H9 (cell line): Measurements from ENCODE around the gene ARHGAP1. TPM values are rescaled to one million over a fixed set of nuclear protein-coding genes. Genes with fewer than 3 reads are reported as not detected.

Source experiments
- DNase-seq: peaks from one replicate; pipeline ENCODE4 v3.0.0-alpha.2; 2017
- H2AFZ ChIP-seq: one replicate; pipeline ENCODE4 v1.6.1; 2013; ENCODE audit warnings: mild to moderate bottlenecking, low read length, control low read depth, moderate library complexity
- H2AK5ac ChIP-seq: 2 replicates; pipeline ENCODE4 v1.6.1; 2013; ENCODE audit warnings: low read length, control low read depth, mixed read lengths; ENCODE audit not compliant: insufficient read length
- H2BK120ac ChIP-seq: one replicate; pipeline ENCODE4 v1.6.1; 2013; ENCODE audit warnings: low read depth, mild to moderate bottlenecking, low read length, control low read depth, inconsistent platforms; ENCODE audit not compliant: poor library complexity, severe bottlenecking
- H2BK12ac ChIP-seq: 2 replicates; pipeline ENCODE4 v1.6.1; 2013; ENCODE audit warnings: low read length, control low read depth, mixed read lengths, low read depth; ENCODE audit not compliant: insufficient read length
- H2BK15ac ChIP-seq: 2 replicates; pipeline ENCODE4 v1.6.1; 2013; ENCODE audit warnings: low read depth, low read length, control low read depth
- H2BK20ac ChIP-seq: one replicate; pipeline ENCODE4 v1.6.1; 2013; ENCODE audit warnings: low read depth, mild to moderate bottlenecking, low read length, control low read depth, inconsistent platforms; ENCODE audit not compliant: poor library complexity, severe bottlenecking
- H2BK5ac ChIP-seq: 2 replicates; pipeline ENCODE4 v1.6.1; 2013; ENCODE audit warnings: low read length, control low read depth, mixed read lengths; ENCODE audit not compliant: insufficient read length
- H3K14ac ChIP-seq: 2 replicates; pipeline ENCODE4 v1.6.1; 2013; ENCODE audit warnings: low read length, control low read depth; ENCODE audit not compliant: insufficient read depth
- H3K18ac ChIP-seq: 2 replicates; pipeline ENCODE4 v1.6.1; 2013; ENCODE audit warnings: low read depth, mild to moderate bottlenecking, mixed read lengths, low read length, control low read depth; ENCODE audit not compliant: insufficient read length
- H3K23ac ChIP-seq: 2 replicates; pipeline ENCODE4 v1.6.1; 2013; ENCODE audit warnings: low read length, control low read depth, mixed read lengths, low read depth; ENCODE audit not compliant: insufficient read length
- H3K23me2 ChIP-seq: 2 replicates; pipeline ENCODE4 v1.6.1; 2013; ENCODE audit warnings: low read depth, mild to moderate bottlenecking, mixed read lengths, low read length, control low read depth; ENCODE audit not compliant: insufficient read length, poor library complexity, severe bottlenecking
- H3K27ac ChIP-seq: 2 replicates; pipeline ENCODE4 v1.5.1; 2013; ENCODE audit warnings: low read length, control low read depth, mixed read lengths, low read depth; ENCODE audit not compliant: insufficient read length
- H3K27me3 ChIP-seq: 2 replicates; pipeline ENCODE4 v1.6.1; 2013; ENCODE audit warnings: low read length, control low read depth, inconsistent platforms; ENCODE audit not compliant: insufficient read depth
- H3K4ac ChIP-seq: 2 replicates; pipeline ENCODE4 v1.6.1; 2013; ENCODE audit warnings: low read depth, mild to moderate bottlenecking, control low read depth, inconsistent platforms, low read length, moderate library complexity
- H3K4me1 ChIP-seq: 2 replicates; pipeline ENCODE4 v1.6.1; 2013; ENCODE audit warnings: low read length, control low read depth, inconsistent platforms; ENCODE audit not compliant: insufficient read depth
- H3K4me2 ChIP-seq: 2 replicates; pipeline ENCODE4 v1.6.1; 2013; ENCODE audit warnings: low read length, control low read depth, mixed read lengths; ENCODE audit not compliant: insufficient read length, insufficient read depth
- H3K56ac ChIP-seq: 2 replicates; pipeline ENCODE4 v1.6.1; 2013; ENCODE audit warnings: low read depth, mild to moderate bottlenecking, mixed read lengths, low read length, control low read depth; ENCODE audit not compliant: insufficient read length
- H3K79me1 ChIP-seq: 2 replicates; pipeline ENCODE4 v1.6.1; 2013; ENCODE audit warnings: low read depth, mild to moderate bottlenecking, moderate library complexity, low read length, control low read depth, inconsistent platforms; ENCODE audit not compliant: insufficient read depth, poor library complexity, severe bottlenecking
- H3K79me2 ChIP-seq: 2 replicates; pipeline ENCODE4 v1.6.1; 2013; ENCODE audit warnings: low read length, control low read depth, inconsistent platforms; ENCODE audit not compliant: insufficient read depth
- H3K9ac ChIP-seq: 2 replicates; pipeline ENCODE4 v1.6.1; 2013; ENCODE audit warnings: low read length, control low read depth, mixed read lengths; ENCODE audit not compliant: insufficient read length; ENCODE audit errors: extremely low read depth
- H3K9me3 ChIP-seq: one replicate; pipeline ENCODE4 v1.6.1; 2013; ENCODE audit warnings: low read depth, low read length, inconsistent platforms; ENCODE audit not compliant: control insufficient read depth
- H3T11ph ChIP-seq: one replicate; pipeline ENCODE4 v1.6.1; 2013; ENCODE audit warnings: mild to moderate bottlenecking, low read length, control low read depth, inconsistent platforms
- H4K20me1 ChIP-seq: one replicate; pipeline ENCODE4 v1.6.1; 2013; ENCODE audit not compliant: control insufficient read depth, insufficient read length, insufficient read depth
- H4K5ac ChIP-seq: 2 replicates; pipeline ENCODE4 v1.6.1; 2013; ENCODE audit warnings: low read depth, mild to moderate bottlenecking, mixed read lengths, low read length, control low read depth; ENCODE audit not compliant: insufficient read length
- H4K8ac ChIP-seq: replicated peaks from 2 replicates; pipeline ENCODE4 v1.6.1; 2013; ENCODE audit warnings: low read length, control low read depth, mixed read lengths, low read depth; ENCODE audit not compliant: insufficient read length
- H4K91ac ChIP-seq: 2 replicates; pipeline ENCODE4 v1.6.1; 2013; ENCODE audit warnings: low read depth, mild to moderate bottlenecking, moderate library complexity, mixed read lengths, low read length, control low read depth; ENCODE audit not compliant: insufficient read length
- H3K27ac Mint-ChIP-seq, 3 experiments: 2 replicates in 2 of 3; 3 replicates in 1 of 3; pipeline ENCODE4 v1.8.0; 2020 to 2021; ENCODE audit warnings: mixed read lengths in 3 of 3, mild to moderate bottlenecking in 1 of 3, moderate library complexity in 1 of 3
- H3K27me3 Mint-ChIP-seq: 2 replicates; pipeline ENCODE4 v1.8.0; 2021; ENCODE audit warnings: low read depth, mild to moderate bottlenecking, moderate library complexity, mixed read lengths
- H3K36me3 Mint-ChIP-seq, 3 experiments: 2 replicates in 2 of 3; 3 replicates in 1 of 3; pipeline ENCODE4 v1.8.0; 2020 to 2021; ENCODE audit warnings: low read depth in 3 of 3, mixed read lengths in 3 of 3; ENCODE audit not compliant: insufficient read depth in 1 of 3
- H3K4me1 Mint-ChIP-seq, 2 experiments: 2 replicates each; pipeline ENCODE4 v1.8.0; 2020; ENCODE audit warnings: mixed read lengths in 2 of 2
- H3K4me3 Mint-ChIP-seq, 2 experiments: 2 replicates in 1 of 2; 3 replicates in 1 of 2; pipeline ENCODE4 v1.8.0; 2020 to 2021; ENCODE audit warnings: mild to moderate bottlenecking in 2 of 2, mixed read lengths in 2 of 2, moderate library complexity in 1 of 2
- H3K9me3 Mint-ChIP-seq, 2 experiments: 2 replicates in 1 of 2; 3 replicates in 1 of 2; pipeline ENCODE4 v1.8.0; 2020; ENCODE audit warnings: mild to moderate bottlenecking in 2 of 2, mixed read lengths in 2 of 2, moderate library complexity in 1 of 2
- WGBS: extraction: QIAGEN DNeasy Blood & Tissue Kit; methylation state at CpG from one replicate; pipeline ENCODE4 v1.1.7; 2013; ENCODE audit warnings: missing lambda C conversion rate, low lambda C conversion rate, mixed read lengths; ENCODE audit not compliant: insufficient read length; ENCODE audit errors: extremely low coverage; 5-methylcytosine and 5-hydroxymethylcytosine counted together
- total RNA-seq: library from RNA; stranded (reverse); gene quantifications from 2 replicates; pipeline ENCODE4 v1.2.1, GENCODE V29; 2021
- TF ChIP-seq, protein P1 (sequence below): fragments of 200-600 bp; sonication (generic); conservative IDR thresholded peaks from 3 replicates; pipeline ENCODE4 v1.8.0; 2021; ENCODE audit warnings: antibody characterized with exemption, mild to moderate bottlenecking

The ARHGAP1 gene
- total RNA-seq, 1 experiment from 2014 or later: 45.3 TPM

DNA sequence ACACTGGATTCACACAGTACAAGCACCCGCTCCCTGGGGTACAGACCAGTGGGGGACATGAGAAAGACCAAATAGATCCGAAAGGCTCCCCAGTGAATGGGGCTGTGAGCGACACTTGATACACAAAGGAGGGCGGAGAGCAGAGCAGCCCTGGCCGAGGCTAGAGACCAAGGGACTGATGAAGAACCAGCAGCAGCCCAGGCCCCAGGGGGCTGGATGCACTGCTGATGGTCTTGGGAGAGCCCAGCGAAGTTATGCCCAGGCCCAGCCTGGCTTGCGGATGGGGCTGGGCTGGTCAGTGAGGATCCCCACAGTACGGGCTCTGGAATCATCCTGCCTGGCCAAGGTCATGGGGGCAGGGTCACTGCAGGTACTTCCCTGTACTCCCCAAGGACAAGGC is 23.2 kb downstream of the ARHGAP1 start:
- no peak overlapping the region for H2BK5ac ChIP-seq
- no peaks in the 10 kb centered on the region for H3K27me3 ChIP-seq
- no peak overlapping the region for H4K5ac ChIP-seq
- peaks cover 6 to 25% (median 22%) of the 10 kb centered on the region in 3 experiments; a peak in 6 of 7 replicates for H3K36me3 Mint-ChIP-seq
- no peak overlapping the region for H3K9ac ChIP-seq
- H3K23me2 ChIP-seq: no peaks in the 10 kb centered on the region
- no peaks in the 10 kb centered on the region for H3K79me2 ChIP-seq
- no peaks in the 10 kb centered on the region for H4K20me1 ChIP-seq
- H3K9me3 Mint-ChIP-seq: no peaks in the 10 kb centered on the region
- DNase-seq: no peak
- no peak overlapping the region for H2AFZ ChIP-seq
- H4K91ac ChIP-seq: no peak overlapping the region
- no peak overlapping the region for H2BK15ac ChIP-seq
- H3K27me3 Mint-ChIP-seq: no peaks in the 10 kb centered on the region; the same call in 1 of the 2 replicates
- no peak overlapping the region for H4K8ac ChIP-seq
- no peak overlapping the region for H2AK5ac ChIP-seq
- no peak overlapping the region for H3K14ac ChIP-seq
- no peak overlapping the region for H3K27ac ChIP-seq
- H3K27ac Mint-ChIP-seq: peak overlapping the region in 2 of 3 experiments; percentile 76 to 81; a peak in 3 of 7 replicates
- TF ChIP-seq, protein P1, sequence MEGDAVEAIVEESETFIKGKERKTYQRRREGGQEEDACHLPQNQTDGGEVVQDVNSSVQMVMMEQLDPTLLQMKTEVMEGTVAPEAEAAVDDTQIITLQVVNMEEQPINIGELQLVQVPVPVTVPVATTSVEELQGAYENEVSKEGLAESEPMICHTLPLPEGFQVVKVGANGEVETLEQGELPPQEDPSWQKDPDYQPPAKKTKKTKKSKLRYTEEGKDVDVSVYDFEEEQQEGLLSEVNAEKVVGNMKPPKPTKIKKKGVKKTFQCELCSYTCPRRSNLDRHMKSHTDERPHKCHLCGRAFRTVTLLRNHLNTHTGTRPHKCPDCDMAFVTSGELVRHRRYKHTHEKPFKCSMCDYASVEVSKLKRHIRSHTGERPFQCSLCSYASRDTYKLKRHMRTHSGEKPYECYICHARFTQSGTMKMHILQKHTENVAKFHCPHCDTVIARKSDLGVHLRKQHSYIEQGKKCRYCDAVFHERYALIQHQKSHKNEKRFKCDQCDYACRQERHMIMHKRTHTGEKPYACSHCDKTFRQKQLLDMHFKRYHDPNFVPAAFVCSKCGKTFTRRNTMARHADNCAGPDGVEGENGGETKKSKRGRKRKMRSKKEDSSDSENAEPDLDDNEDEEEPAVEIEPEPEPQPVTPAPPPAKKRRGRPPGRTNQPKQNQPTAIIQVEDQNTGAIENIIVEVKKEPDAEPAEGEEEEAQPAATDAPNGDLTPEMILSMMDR: no peak
- no CpG with 5 or more reads among the region's 8 CpGs for WGBS
- H3K4me1 Mint-ChIP-seq: peaks cover 14 to 16% of the 10 kb centered on the region in 2 experiments
- no peak overlapping the region for H3T11ph ChIP-seq
- no peak overlapping the region for H3K4ac ChIP-seq
- H2BK20ac ChIP-seq: no peak overlapping the region
- H3K79me1 ChIP-seq: no peaks in the 10 kb centered on the region
- no peak overlapping the region for H3K4me3 Mint-ChIP-seq
- no peaks in the 10 kb centered on the region for H3K4me1 ChIP-seq
- H2BK120ac ChIP-seq: no peak overlapping the region
- H3K23ac ChIP-seq: no peak overlapping the region
- no peak overlapping the region for H3K4me2 ChIP-seq
- H3K56ac ChIP-seq: no peak overlapping the region
- H2BK12ac ChIP-seq: no peak overlapping the region
- H3K18ac ChIP-seq: no peak overlapping the region
- H3K9me3 ChIP-seq: no peaks in the 10 kb centered on the region
